Measurements from ENCODE around the gene PKN1.

Gene PKN1

DNA sequence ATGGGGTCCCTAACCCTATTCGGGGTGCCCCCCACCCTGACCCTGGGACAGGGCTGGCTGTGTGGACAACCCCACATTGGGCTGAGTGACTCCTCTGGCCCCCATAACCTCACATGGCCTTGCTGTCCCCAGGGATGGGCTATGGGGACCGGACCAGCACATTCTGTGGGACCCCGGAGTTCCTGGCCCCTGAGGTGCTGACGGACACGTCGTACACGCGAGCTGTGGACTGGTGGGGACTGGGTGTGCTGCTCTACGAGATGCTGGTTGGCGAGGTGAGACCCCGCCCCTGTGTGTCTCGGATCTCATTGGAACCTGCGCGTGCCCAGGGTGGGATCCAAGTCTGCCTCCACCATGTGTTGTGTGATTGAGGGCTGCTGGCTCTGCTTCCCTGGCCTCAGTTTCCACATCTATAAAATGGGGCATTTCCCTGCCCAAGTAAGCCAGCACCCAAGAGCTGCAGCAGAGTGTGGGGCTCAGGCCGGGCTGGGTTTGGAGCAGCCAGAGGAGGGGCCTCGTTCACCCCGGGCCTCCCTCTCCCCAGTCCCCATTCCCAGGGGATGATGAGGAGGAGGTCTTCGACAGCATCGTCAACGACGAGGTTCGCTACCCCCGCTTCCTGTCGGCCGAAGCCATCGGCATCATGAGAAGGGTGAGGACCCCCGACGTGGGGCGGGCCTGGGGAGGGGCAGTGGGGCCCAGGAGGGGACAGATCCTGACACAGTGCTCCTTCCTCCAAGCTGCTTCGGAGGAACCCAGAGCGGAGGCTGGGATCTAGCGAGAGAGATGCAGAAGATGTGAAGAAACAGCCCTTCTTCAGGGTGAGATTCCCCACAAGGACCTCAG is 37.1 kb downstream of the PKN1 start:
- DNase-seq, result no peak

DNA sequence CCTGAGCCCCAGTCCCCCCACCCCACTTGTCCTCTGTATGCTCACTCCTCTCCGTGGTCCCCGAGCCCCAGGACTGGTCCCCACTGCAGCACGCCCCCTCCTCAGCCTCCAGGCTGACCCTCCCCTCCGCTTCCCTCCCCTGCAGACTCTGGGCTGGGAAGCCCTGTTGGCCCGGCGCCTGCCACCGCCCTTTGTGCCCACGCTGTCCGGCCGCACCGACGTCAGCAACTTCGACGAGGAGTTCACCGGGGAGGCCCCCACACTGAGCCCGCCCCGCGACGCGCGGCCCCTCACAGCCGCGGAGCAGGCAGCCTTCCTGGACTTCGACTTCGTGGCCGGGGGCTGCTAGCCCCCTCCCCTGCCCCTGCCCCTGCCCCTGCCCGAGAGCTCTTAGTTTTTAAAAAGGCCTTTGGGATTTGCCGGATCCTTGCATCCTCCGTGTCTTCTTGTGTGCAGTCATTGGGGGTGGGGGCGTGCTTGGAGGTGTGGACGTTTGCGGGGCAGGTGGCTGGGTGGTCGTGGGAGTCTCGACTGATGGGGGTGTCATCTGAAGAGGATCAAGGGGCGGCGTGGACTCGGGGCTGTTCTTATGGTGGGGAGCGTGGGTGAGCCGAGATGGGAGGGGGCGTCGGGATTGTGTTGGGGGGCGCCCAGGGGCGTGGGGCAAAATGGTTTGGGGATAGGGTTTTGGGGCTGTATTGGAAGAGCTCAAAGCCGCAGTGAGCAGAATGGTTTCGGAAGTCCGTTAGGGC is 38.5 kb downstream of the PKN1 start:
- no peak for DNase-seq

DNA sequence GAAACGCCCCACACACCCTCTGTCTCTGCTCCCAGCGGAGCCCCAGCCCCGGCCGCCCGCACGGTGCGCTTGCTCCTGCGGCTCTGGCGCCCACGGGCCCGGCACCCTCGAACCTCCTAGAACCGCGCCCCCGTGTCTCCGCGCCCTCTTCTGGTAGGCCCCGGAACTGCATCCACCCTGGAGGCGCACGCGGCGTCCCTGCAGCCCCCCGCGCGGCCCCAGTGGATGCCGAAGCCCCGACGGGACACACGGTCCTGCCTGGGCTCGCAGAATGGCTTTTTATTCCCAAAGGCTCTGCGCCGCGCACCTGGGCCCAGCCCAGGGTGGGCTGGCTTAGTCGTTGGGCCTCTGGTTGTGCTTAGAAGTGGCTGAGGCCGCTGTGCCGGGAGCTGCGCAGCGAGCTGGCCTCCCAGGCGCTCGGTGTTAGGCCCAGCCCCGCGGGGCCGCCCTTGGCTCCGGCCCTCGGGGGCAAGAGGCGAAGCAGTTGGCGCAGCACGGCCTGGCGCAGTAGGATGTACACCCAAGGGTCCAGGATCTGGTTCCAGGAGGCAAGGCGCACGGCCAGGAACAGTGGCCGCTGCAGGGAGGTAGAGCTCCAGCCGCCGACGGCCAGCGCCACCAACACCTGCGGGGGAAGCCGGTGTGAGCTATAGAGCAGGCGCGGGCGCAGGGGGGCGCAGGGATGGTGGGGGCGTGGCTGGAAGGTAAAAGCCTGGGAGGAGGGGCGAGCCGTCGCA is 39.3 kb downstream of the PKN1 start:
- peak in 1 of 2 donors; percentile 53 for DNase-seq

DNA sequence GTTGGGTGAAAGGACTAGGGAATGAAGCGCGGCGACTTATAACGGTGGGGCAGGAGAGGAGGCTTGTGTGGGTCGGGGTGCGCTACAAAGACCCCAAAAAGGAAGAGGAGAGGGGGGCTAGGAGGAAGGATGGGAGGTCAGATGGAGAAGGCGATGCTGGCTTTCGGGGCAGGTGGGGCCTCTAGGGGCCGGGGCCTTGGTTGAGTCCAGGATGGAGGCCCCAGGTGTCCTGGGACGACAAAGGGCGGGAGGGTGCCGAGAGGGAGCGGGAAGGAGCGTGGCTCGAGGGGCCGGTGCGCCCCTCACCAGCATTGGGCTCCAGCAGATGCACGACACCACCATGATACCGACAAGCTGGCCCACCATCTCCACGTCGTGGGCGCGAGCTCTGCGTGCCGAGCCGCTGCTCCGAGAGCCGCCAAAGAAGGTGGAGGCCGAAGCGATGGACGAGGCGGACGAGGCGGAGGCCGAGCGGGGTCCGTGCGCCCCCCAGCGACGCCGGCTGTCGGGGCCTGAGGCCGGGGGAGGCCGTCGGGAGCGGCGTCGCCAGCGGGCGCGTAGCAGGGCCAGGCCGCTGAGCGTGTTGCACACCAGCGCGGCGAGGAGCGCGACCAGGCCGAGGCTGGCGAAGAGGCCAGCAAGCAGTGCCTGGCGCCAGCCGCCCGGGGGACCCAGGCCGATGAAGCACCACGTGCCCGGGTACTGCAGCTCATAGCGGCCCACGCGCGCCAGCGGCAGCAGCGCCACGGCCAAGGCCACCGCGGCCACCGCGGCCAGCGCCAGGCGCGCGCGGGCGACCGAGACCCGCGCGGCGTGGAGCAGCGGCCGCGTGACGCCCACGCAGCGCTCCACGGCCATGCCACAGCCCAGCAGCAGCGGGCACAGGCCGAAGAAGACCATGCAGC is 40.2 kb downstream of the PKN1 start:
- DNase-seq, result no peak

DNA sequence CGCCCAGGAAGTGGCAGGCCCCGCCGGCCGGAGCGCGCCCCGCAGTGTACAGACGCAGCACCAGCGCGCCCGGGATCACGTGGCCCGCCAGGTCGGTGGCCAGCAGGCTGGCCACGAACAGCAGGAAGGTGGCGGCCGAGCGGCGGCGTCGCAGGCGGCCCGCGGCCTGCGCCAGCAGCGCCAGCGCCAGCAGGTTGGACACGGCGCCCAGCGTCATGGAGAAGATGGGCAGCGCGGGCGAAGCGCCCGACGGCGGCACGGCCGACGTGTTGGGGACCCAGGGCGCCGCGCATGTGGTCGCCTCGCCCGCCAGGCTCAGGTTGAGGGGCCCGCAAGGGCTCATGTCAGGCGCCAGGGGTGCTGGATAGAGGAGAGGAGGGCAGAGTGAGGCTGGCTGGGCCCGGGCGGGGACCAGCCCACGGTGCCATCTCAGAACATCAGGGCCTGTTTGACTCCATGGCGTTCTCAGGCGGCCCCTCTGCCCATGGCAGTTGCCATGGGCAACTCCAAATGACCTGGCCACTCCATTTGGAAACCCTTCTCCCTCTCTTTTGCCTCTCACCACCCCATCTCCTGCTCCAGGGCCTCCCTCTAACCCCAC is 41.0 kb downstream of the PKN1 start:
- DNase-seq, result peak in 1 of 2 donors; percentile 9

DNA sequence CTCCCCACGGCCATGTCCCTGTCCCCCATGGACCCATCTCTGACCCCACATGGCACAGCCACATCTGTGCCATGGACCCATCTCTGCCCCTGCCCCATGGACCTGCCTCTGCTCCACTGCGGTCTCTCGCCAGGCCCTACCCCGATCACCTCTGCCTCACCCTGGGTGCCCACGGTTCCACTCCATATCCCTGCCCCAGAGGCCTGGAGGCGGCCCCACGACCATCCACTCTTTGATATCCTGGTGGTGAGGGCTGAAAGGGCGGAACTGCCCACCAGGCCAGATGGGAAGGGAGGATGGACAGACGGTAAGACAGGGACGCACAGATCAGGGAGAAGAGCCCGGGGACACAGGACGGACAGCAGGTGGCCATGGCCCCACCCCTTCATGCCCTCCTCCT is 41.7 kb downstream of the PKN1 start:
- no peak for DNase-seq

DNA sequence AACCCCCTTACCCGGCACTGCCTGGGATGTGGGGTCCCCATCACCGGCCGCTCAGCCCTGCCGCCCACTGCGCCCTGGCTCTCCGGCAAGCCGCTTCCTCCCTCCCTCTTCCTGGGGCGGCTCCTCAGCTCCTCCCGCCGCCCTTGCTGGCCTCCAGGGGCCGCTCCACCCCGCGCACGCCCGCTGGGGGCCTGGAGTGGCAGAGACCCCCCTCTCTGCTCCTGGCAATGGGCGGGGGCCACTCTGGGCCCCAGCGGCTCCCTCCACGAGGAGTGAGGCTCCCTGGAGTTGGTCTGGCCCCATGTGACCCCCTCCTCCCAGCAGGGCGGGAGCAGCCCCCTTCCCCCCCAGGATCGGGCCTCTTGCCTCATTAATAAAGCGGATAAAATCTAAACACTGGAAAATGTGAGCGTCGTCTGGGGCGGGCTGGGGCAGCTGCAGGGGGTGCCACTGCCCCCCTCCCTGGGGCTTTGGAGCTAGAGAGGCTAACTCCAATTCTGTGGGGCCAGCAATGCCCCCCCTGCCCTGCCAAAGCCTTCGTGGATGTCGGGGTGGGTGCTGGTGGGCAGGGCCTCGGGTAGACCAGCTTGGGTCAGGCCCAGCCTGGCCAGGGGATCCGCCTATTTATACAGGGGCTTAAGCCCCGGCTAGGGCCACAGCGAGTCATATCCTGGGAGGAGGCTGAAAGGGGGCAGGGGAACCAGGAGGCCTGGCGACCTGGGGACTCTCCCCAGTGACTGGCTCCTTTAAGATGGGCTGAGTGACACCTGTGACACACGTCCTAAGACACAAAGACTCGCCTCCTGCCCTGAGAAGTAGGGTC is 42.4 kb downstream of the PKN1 start, which contains the start of gene PTGER1:
Gene PTGER1 (minus strand): TSS at position 104 of the 823 bp plus-strand sequence. CDS start 1,034 bp downstream, outside the sequence.
- DNase-seq, result no peak

DNA sequence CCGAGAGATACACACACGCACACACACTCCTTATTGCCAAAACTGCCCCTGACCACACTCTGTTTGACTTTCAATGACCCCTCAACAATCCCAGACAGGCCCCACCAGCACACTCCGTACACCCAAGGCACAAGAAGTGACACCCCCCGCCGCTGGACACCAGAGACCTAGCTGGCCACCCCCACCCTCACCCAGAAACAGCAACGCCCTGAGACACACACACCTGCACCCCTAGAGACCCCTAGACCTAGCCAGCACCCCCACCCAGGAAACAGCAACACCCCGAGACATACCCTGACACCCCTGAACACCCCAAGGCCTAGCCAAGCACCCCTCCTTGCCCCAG is 43.2 kb downstream of the PKN1 start:
- no peak for DNase-seq

DNA sequence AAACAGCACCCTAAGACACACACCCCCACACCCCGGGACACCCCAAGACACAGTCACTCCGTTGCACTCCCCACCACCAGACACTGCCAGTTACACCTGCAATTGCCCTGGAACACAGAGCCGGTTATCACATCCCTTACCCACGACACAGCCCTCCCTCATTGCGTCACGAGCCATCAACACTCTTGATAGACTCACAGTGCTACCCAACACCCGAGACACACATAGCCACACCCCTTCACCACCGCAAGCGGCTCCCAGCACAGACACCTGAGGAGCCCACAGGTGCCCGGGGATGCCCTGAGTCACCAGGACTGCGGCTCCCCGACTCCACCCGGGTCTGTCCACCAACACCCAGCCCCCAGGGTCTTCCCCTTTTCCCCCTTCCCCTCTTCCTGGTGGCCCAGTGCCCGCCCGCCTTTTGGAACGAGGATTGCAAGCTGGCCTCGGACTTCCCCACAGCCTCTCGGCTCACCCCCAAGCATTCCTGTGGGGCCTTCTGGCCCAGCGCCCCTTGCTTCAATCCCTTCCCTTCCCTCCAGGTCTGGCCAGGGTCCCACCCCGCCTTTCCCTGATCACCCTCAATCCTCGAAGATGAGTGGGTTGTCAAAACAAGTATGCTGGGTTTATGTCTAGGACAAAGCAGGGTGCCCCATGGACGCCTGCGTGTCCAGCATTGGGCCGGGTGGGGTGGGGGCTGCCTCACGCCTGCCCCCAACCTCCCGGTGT is 43.7 kb downstream of the PKN1 start:
- DNase-seq, result no peak

DNA sequence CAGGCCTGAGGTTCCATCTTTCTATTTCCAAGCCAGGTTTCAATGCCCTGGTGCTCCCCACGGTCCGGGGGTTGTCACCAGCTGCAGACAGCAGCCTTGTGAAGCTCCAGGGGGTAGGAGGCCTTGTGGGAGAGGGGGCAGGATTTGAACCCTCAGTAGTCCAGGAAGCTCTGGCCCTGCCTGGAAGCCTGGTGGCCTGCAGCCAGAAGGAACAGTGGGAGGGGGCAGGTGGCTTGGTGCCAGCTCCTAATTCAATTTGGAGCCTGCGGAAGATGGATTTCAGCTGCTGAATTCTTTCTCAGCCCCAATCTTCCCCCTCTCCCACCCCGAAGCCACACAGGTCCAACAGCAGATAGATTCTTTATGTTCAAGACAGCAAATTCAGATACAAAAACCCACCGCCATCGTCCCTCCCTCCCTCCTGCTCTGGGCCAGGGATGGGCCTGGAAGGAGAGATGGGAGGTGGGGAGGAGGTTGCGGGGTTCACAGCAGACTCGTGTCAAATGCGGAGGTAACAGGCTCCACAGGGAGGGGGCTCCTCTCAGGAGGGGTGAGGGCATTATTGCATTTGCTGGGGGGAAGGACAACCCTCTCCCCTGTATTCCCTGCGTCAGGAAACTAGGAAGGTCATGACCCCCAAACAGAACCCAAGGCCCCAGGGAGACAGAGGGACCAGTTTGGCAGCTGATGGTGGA is 44.5 kb downstream of the PKN1 start:
- DNase-seq, result no peak

DNA sequence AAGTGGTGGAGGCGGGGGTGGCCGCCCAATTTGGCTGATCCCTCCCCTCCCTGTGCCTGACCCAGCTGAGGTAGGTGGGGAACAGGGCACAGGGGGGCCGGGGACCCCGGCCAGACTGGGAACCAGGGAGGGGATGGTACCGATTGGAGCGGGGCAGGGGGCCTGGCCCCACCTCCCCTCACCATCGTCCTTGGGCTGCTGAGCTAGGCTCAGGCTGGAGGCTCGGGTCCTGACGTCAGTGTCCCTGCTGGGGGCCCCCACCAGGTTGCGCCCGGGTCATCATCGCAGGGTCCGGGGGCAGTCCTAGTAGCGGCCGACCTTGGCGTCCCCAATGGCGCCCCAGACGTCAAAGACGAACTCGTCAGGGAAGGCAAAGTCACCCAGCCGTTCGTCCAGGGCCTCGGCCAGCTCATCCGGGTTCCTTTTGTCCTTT is 45.0 kb downstream of the PKN1 start:
- no peak for DNase-seq

DNA sequence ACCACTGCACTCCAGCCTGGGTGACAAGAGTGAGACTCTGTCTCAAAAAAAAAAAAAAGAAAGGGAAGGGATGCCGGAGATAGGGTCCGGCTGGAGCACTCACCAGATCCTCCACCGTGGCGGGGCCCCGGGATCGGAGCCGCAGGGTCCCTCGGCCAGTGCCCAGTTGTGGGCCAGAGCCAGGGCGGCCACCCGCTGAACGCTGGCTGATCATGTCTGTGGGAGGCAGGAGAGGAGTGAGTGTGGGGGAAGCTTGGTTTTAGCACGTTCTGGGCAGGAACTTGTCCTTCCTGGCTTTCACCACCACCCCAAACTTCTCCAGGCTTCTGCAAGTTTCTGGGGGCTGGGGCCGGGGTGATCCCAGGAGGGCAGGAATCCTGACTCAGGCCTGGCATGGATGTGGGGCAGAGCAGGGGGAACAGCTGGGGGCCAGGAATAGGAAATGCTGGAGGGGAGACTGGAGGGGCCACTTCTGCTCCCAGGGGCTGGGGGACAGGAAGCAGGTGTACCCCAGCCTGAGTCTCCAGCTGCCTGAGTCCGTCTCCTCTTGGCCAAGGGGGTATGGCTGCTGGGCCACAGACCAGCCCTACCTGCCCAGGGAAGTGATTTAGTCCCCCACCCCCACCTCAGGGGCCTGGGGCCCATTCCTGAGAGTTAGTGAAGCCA is 46.3 kb downstream of the PKN1 start:
- DNase-seq, result no peak

DNA sequence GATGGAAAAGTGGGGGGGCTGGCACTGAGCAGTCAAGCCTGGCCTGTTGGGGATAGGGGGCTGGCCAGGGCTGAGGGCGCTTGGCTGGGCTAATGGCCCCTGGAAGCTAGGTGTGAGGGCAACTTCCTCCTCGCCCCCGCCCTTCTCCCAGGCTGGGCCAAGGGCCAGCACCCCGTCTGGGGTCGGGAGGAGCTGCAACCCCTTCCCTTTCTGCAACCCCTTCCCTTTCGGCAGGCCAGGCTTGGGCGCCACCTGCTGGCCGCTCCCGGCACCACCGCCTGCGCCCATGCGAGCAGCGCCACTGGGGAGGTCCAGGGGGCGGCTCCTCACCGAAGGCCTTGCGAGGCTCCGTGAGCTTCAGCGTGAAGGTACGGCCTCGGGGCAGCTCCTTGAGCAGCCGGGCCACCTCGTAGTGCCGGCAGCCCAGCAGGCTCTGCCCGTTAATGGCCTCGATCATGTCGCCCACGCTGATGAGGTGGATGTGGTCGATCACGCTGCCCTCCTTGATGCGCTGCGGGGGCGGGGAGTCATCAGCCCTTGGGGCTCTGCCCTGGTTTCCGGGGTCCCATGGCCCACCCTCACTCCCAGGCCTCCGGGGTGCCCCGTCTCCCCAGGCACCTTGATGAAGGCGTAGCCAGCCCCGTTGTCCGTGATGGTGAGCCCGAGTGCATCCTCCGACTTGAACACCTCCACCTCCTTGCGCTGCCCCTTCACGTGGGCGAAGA is 47.0 kb downstream of the PKN1 start:
- no peak for DNase-seq

DNA sequence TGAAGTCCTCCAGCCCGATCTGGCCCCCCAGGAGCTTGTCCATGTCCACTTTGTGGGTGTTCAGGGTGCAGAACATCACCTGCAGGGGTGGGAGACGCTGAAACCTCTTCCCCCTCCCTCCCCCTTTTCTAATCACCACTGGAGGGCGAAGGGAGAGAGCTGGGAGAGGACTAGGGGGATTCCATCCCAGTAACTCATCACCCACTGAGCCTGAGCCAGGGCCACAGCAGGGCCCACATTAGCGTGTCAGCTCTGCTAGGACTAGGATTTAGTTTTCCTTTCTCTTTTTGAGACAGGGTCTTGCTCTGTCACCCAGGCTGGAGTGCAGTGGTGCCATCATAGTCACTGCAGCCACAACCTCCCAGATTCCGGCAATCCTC is 47.6 kb downstream of the PKN1 start:
- DNase-seq, result no peak

DNA sequence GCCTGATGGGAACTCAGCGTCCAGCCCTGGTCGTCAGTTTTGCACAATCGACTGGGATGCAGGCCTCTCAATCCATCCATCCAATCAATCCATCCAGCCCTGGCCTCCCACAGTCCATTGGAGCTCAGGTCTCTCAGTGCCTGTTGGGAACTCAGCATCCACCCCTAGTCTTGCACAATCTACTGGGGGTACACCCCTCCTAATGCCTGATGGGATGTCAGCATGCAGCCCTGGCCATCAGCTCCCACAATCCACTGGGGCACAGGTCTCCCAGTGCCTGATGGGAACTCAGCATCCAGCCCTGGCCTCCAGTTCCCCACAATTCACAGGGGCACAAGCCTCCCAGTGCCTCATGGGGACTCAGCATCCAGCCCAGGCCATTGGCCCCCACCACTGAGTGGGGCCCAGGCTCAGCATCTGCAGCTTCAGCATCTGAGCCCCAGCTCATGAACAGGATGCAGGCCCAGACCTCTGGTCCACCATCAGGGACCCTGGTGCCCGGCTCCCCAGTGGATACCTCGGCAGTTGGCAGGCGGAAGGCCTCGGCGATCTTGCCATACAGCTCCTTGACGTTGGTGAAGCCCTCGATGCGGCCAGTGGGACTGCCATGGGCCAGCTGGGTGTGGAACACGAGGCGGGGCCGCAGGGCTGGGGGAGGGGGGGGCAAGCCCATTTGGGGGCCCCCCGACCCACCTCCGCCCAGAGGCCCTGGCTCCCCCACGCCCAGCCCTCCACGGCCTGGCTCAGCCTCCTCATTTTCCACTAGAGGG is 49.3 kb downstream of the PKN1 start:
- no peak for DNase-seq

DNA sequence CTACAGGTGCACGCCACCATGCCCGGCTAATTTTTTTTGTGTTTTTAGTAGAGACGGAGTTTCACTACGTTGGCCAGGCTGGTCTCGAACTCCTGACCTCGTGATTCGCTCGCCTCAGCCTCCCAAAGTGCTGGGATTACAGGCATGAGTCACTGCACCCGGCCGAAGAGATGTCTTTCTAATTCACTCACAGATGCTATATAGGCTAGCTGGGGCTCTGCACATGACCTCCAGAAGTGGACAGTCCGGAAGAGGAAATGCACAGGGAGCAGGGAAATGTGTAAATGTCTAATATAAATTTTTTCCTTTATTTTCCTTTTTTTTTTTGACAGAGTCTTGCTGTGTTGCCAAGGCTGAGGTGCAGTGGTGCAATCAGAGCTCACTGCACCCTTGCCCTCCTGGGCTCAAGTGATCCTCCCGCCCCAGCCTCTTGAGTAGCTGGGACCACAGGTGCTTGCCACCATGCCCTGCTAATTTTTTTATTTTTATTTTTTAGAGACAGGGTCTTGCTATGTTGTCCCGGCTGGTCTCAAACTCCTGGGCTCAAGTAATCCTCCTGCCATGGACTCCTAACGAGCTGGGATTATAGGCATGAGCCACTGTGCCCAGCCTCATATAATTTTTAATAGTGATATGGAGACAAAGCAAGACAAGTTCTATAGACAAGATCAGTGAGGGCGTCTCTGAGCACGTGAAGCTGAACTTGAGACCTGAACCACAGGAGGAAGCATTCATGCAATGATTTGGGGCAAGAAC is 54.4 kb downstream of the PKN1 start:
- no peak for DNase-seq

Data from hippocampal formation (tissue), 2 donors.